Metanephros (tissue), 1 donor: ENCODE data around the gene OLIG2. TPM values are rescaled to one million over a fixed set of nuclear protein-coding genes. Genes with fewer than 3 reads are reported as not detected.

Source experiments
- total RNA-seq: library from RNA; depleted of rRNA; stranded (reverse); fragments of >200 nt; gene quantifications from one replicate; pipeline ENCODE4 v1.2.3, GENCODE V29; 2014

Gene OLIG2
- total RNA-seq = 0.06 TPM

DNA sequence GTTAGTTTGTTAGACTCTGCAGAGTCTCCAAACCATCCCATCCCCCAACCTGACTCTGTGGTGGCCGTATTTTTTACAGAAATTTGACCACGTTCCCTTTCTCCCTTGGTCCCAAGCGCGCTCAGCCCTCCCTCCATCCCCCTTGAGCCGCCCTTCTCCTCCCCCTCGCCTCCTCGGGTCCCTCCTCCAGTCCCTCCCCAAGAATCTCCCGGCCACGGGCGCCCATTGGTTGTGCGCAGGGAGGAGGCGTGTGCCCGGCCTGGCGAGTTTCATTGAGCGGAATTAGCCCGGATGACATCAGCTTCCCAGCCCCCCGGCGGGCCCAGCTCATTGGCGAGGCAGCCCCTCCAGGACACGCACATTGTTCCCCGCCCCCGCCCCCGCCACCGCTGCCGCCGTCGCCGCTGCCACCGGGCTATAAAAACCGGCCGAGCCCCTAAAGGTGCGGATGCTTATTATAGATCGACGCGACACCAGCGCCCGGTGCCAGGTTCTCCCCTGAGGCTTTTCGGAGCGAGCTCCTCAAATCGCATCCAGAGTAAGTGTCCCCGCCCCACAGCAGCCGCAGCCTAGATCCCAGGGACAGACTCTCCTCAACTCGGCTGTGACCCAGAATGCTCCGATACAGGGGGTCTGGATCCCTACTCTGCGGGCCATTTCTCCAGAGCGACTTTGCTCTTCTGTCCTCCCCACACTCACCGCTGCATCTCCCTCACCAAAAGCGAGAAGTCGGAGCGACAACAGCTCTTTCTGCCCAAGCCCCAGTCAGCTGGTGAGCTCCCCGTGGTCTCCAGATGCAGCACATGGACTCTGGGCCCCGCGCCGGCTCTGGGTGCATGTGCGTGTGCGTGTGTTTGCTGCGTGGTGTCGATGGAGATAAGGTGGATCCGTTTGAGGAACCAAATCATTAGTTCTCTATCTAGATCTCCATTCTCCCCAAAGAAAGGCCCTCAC is at the start of gene OLIG2:
TSS of gene OLIG2 (plus strand) at position 447 of the 954 bp plus-strand sequence. CDS start 928 bp downstream, outside the sequence.

GRCh38 chr21:33069994-33070743 is 44.4 kb downstream of the OLIG2 start, which contains the start of gene OLIG1:
Gene OLIG1, plus strand, starts transcription at chr21:33070141. Its CDS starts 106 bp downstream, at chr21:33070247.

Other genes with a start within 250 kb of the OLIG2 start
- 1.8 TPM for gene OLIG1, start 44.2 kb downstream of the OLIG2 start, total RNA-seq
- gene IFNAR2, start 204.0 kb downstream of the OLIG2 start, total RNA-seq = 8.7 TPM
- gene IL10RB, start 240.4 kb downstream of the OLIG2 start, total RNA-seq = 22.9 TPM